HepG2 (cell line): ENCODE data around the gene TMEM184B. TPM values are rescaled to one million over a fixed set of nuclear protein-coding genes. Genes with fewer than 3 reads are reported as not detected.

ENCODE experiments used
- ELF3 ChIP-seq: IDR thresholded peaks from 2 replicates; pipeline ENCODE4 v1.6.1; 2016; ENCODE audit warnings: missing genetic modification reagents, missing compliant biosample characterization
- ETV6 ChIP-seq: sonication (generic); formaldehyde crosslinking; conservative IDR thresholded peaks from 2 replicates; pipeline ENCODE4 v1.4.0; 2020; ENCODE audit warnings: missing genetic modification reagents
- GATA4 ChIP-seq: sonication (generic); IDR thresholded peaks from 2 replicates; pipeline ENCODE4 v1.6.1; 2016; ENCODE audit warnings: antibody characterized with exemption, low read depth, borderline replicate concordance
- HOXA3 ChIP-seq: sonication (generic); formaldehyde crosslinking; IDR thresholded peaks from 2 replicates; pipeline ENCODE4 v1.5.0; 2020; ENCODE audit warnings: missing genetic modification reagents
- KAT2B ChIP-seq: fragments of 150-350 bp; IDR thresholded peaks from 2 replicates; pipeline ENCODE4 v1.6.1; 2014; ENCODE audit warnings: low read depth, low read length, borderline replicate concordance
- MAFG ChIP-seq: sonication (generic); formaldehyde crosslinking; IDR thresholded peaks from 2 replicates; pipeline ENCODE4 v1.5.1; 2020; ENCODE audit warnings: mild to moderate bottlenecking, missing genetic modification reagents
- MAZ ChIP-seq, 2 experiments: sonication (generic) in 1 of 2; formaldehyde crosslinking in 1 of 2; IDR thresholded peaks; 2 replicates each; pipeline versions ENCODE4 v1.5.0 to v1.6.1; 2012 to 2020; ENCODE audit warnings: low read depth in 2 of 2, mild to moderate bottlenecking in 2 of 2, borderline replicate concordance in 1 of 2, improper control_type of control experiment in 1 of 2, low read length in 1 of 2, missing genetic modification reagents in 1 of 2, moderate library complexity in 1 of 2
- MIER3 ChIP-seq: IDR thresholded peaks from 2 replicates; pipeline ENCODE4 v1.6.1; 2016; ENCODE audit warnings: missing compliant biosample characterization, borderline replicate concordance
- MNT ChIP-seq: fragments of 450-650 bp; IDR thresholded peaks from 2 replicates; pipeline ENCODE4 v1.6.1; 2016
- NCOA5 ChIP-seq: sonication (generic); formaldehyde crosslinking; IDR thresholded peaks from 2 replicates; pipeline ENCODE4 v1.4.0; 2020; ENCODE audit warnings: missing genetic modification reagents
- NFE2L1 ChIP-seq: sonication (generic); formaldehyde crosslinking; IDR thresholded peaks from 2 replicates; pipeline ENCODE4 v1.4.0; 2020; ENCODE audit warnings: missing genetic modification reagents, mild to moderate bottlenecking, borderline replicate concordance
- NR2F6 ChIP-seq, 2 experiments: IDR thresholded peaks; 2 replicates each; pipeline ENCODE4 v1.6.1; 2016; ENCODE audit warnings: antibody characterized with exemption in 1 of 2, mild to moderate bottlenecking in 1 of 2
- POLR2G ChIP-seq: fragments of 200-400 bp; formaldehyde crosslinking; IDR thresholded peaks from 2 replicates; pipeline ENCODE4 v1.6.1; 2018; ENCODE audit warnings: mild to moderate bottlenecking, low read depth, low read length, moderate library complexity
- RAD21 ChIP-seq: fragments of 450-650 bp; formaldehyde crosslinking; IDR thresholded peaks from 2 replicates; pipeline ENCODE4 v1.5.0; 2020; ENCODE audit warnings: mild to moderate bottlenecking
- RAD51 ChIP-seq: fragments of 450-650 bp; IDR thresholded peaks from 2 replicates; pipeline ENCODE4 v1.6.1; 2016; ENCODE audit warnings: borderline replicate concordance
- RBFOX2 ChIP-seq: fragments of 200-400 bp; formaldehyde crosslinking; IDR thresholded peaks from 2 replicates; pipeline ENCODE4 v1.6.1; 2017; ENCODE audit warnings: low read depth, mild to moderate bottlenecking, low read length
- RXRA ChIP-seq: sonication (generic); formaldehyde crosslinking; IDR thresholded peaks from 2 replicates; pipeline ENCODE4 v1.5.1; 2020; ENCODE audit warnings: missing genetic modification reagents
- SMAD9 ChIP-seq: sonication (generic); formaldehyde crosslinking; IDR thresholded peaks from 2 replicates; pipeline ENCODE4 v1.5.1; 2020; ENCODE audit warnings: mild to moderate bottlenecking, missing genetic modification reagents
- SMARCC2 ChIP-seq: fragments of 450-650 bp; IDR thresholded peaks from 2 replicates; pipeline ENCODE4 v1.6.1; 2017; ENCODE audit warnings: antibody characterized with exemption, mild to moderate bottlenecking
- SOX6 ChIP-seq, 2 experiments: fragments of 450-650 bp in 1 of 2; sonication (generic) in 1 of 2; formaldehyde crosslinking in 1 of 2; IDR thresholded peaks; 2 replicates each; pipeline versions ENCODE4 v1.4.0 to v1.6.1; 2017 to 2020; ENCODE audit warnings: antibody characterized with exemption in 1 of 2, mild to moderate bottlenecking in 1 of 2, missing genetic modification reagents in 1 of 2
- TBX3 ChIP-seq: fragments of 450-650 bp; IDR thresholded peaks from 2 replicates; pipeline ENCODE4 v1.6.1; 2017; ENCODE audit warnings: antibody characterized with exemption, mild to moderate bottlenecking, inconsistent platforms, borderline replicate concordance
- TGIF2 ChIP-seq: IDR thresholded peaks from 2 replicates; pipeline ENCODE4 v1.6.1; 2016; ENCODE audit warnings: control low read depth, missing compliant biosample characterization
- THAP11 ChIP-seq: IDR thresholded peaks from 2 replicates; pipeline ENCODE4 v1.6.1; 2016; ENCODE audit warnings: missing biosample characterization, missing genetic modification reagents
- ZBTB1 ChIP-seq: sonication (generic); formaldehyde crosslinking; IDR thresholded peaks from 2 replicates; pipeline ENCODE4 v1.4.0; 2020; ENCODE audit warnings: missing genetic modification reagents, borderline replicate concordance
- ZBTB39 ChIP-seq: sonication (generic); formaldehyde crosslinking; IDR thresholded peaks from 2 replicates; pipeline ENCODE4 v1.5.0; 2020; ENCODE audit warnings: missing genetic modification reagents
- ZC3H13 ChIP-seq: sonication (generic); formaldehyde crosslinking; IDR thresholded peaks from 2 replicates; pipeline ENCODE4 v1.8.1; 2023; ENCODE audit warnings: mild to moderate bottlenecking, missing genetic modification reagents, moderate library complexity
- ZNF10 ChIP-seq: sonication (generic); formaldehyde crosslinking; IDR thresholded peaks from 2 replicates; pipeline ENCODE4 v1.4.0; 2020; ENCODE audit warnings: mild to moderate bottlenecking, low read depth, missing genetic modification reagents, borderline replicate concordance
- ZNF143 ChIP-seq: sonication (generic); formaldehyde crosslinking; IDR thresholded peaks from 2 replicates; pipeline ENCODE4 v1.4.0; 2020; ENCODE audit warnings: missing genetic modification reagents
- ZSCAN31 ChIP-seq: sonication (generic); formaldehyde crosslinking; IDR thresholded peaks from 2 replicates; pipeline ENCODE4 v1.5.0; 2020; ENCODE audit warnings: low read depth, mild to moderate bottlenecking, missing genetic modification reagents
- polyA plus RNA-seq, 8 experiments: library from polyadenylated mRNA; depleted of rRNA in 3 of 8; stranded (reverse) in 7 of 8; unstranded in 1 of 8; fragments of >200 nt; fragmentation: Illumina TruSeq in 4 of 8; extraction: Trizol in 4 of 8; gene quantifications; 2 replicates each; pipeline versions ENCODE4 v1.2.1 to v1.2.3, GENCODE V29; 2011 to 2016; ENCODE audit warnings: low read depth in 4 of 8, missing spikeins in 1 of 8, mixed read lengths in 1 of 8; ENCODE audit not compliant: insufficient read depth in 1 of 8
- total RNA-seq, 5 experiments: library from RNA; depleted of rRNA; stranded (reverse); fragments of >200 nt; fragmentation: Illumina TruSeq; extraction: Trizol; gene quantifications; 2 replicates each; pipeline ENCODE4 v1.2.3, GENCODE V29; 2016; ENCODE audit warnings: low read depth in 1 of 5

The TMEM184B gene
- total and polyA plus RNA-seq, 2 of the 13 experiments (the other 11 are each of a cell fraction or from before 2014, with no cell fraction given), result 15.9 to 16.0 TPM

GRCh38 chr22:38181453-38182200 is 91.2 kb downstream of the TMEM184B start, which contains the start of gene PLA2G6 (continued):
- TF ChIP-seq ZNF10 (CRISPR knock-in tag) (no peak), RAD51 (peak; percentile 86), ZC3H13 (no peak), HOXA3 (CRISPR knock-in tag) (peak; percentile 68), SMAD9 (CRISPR knock-in tag) (no peak), ETV6 (CRISPR knock-in tag) (0 out of 2 replicates have a peak, but pooled peaks have one; percentile 16), TBX3 (no peak), KAT2B (no peak), SMARCC2 (no peak), ZSCAN31 (CRISPR knock-in tag) (no peak), RAD21 (CRISPR knock-in tag) (0 out of 2 replicates have a peak, but pooled peaks have one; percentile 9), NFE2L1 (CRISPR knock-in tag) (peak; percentile 94; the same call in 1 of the 2 replicates), RXRA (peak; percentile 92), THAP11 (CRISPR knock-in tag) (peak; percentile 81), ZBTB1 (no peak), NR2F6 (IDR thresholded peaks at IDR 0.05) (peak; percentile 74), NR2F6 (CRISPR knock-in tag; IDR thresholded peaks at IDR 0.05) (peak; percentile 67), SOX6 (IDR thresholded peaks at IDR 0.05) (no peak), SOX6 (CRISPR knock-in tag; IDR thresholded peaks at IDR 0.05) (0 out of 2 replicates have a peak, but pooled peaks have one; percentile 15), ZBTB39 (CRISPR knock-in tag) (no peak), MIER3 (CRISPR knock-in tag) (no peak; the same call in 1 of the 2 replicates), NCOA5 (no peak), RBFOX2 (peak; percentile 81), POLR2G (peak; percentile 66), TGIF2 (CRISPR knock-in tag) (peak; percentile 24; the same call in 1 of the 2 replicates), ZNF143 (CRISPR knock-in tag) (no peak; the same call in 1 of the 2 replicates), MAFG (peak; percentile 84), MAZ (IDR thresholded peaks at IDR 0.05; ENCODE audit: borderline replicate concordance, low read depth, low read length) (no peak), MAZ (CRISPR knock-in tag; IDR thresholded peaks at IDR 0.05; ENCODE audit: low read depth) (peak; percentile 55; the same call in 1 of the 2 replicates), ELF3 (CRISPR knock-in tag) (peak; percentile 60), GATA4 (no peak), MNT (peak; percentile 77)
